Ovary (tissue), 9 donors: ENCODE results near the gene SLC38A3. TPM values are rescaled to one million over a fixed set of nuclear protein-coding genes. Genes with fewer than 3 reads are reported as not detected.

Source experiments
- DNase-seq, 5 donors: peaks; one replicate each; pipeline ENCODE4 v3.0.0-alpha.2; 2019 to 2020
- H3K27ac ChIP-seq, 2 donors: fragments of 200-600 bp; one replicate each; pipeline versions ENCODE4 v1.5.1 to v1.8.0; 2019 to 2022
- H3K27me3 ChIP-seq: fragments of 200-600 bp; one replicate; pipeline ENCODE4 v1.8.0; 2022
- H3K36me3 ChIP-seq: fragments of 200-600 bp; sonication (generic); one replicate; pipeline ENCODE4 v1.5.1; 2019
- H3K4me1 ChIP-seq: one replicate; pipeline ENCODE4 v1.8.1; 2013; ENCODE audit warnings: mild to moderate bottlenecking, moderate library complexity; ENCODE audit not compliant: insufficient read depth
- H3K4me3 ChIP-seq: fragments of 200-600 bp; sonication (generic); one replicate; pipeline ENCODE4 v1.5.1; 2017
- H3K9me3 ChIP-seq, 2 donors: fragments of 200-600 bp in 1 of 2; sonication (generic) in 1 of 2; one replicate each; pipeline versions ENCODE4 v1.5.1 to v1.8.1; 2013 to 2019; ENCODE audit warnings: mild to moderate bottlenecking in 1 of 2, moderate library complexity in 1 of 2
- EP300 ChIP-seq: sonication (generic); formaldehyde crosslinking; IDR thresholded peaks from one replicate; pipeline ENCODE4 v1.6.1; 2017; ENCODE audit warnings: antibody characterized with exemption
- POLR2A ChIP-seq: fragments of 450-650 bp; IDR thresholded peaks from one replicate; pipeline ENCODE4 v1.6.1; 2017; ENCODE audit warnings: antibody characterized with exemption, mild to moderate bottlenecking, moderate library complexity
- WGBS, 3 donors: extraction: QIAGEN DNeasy Blood & Tissue Kit in 1 of 3; methylation state at CpG; one replicate each; pipeline versions ENCODE4 v1.1.5 to v1.1.7; 2013 to 2017; 5-methylcytosine and 5-hydroxymethylcytosine counted together
- intact Hi-C, 4 donors: fragments of 100-400 bp; cut with DNase I; formaldehyde crosslinking; loops; one replicate each; pipeline versions ENCODE4 v1.11.0 to v1.15.1; 2022 to 2023
- polyA plus RNA-seq, 2 donors: library from polyadenylated mRNA; stranded (reverse); fragments of 200-250 nt in 1 of 2; fragments of 350-450 nt in 1 of 2; fragmentation: Illumina TruSeq in 1 of 2; extraction: RNeasy Lipid Tissue Mini Kit (QIAGEN cat#74804) in 1 of 2; gene quantifications; one replicate each; pipeline ENCODE4 v1.2.3, GENCODE V29; 2013 to 2014
- total RNA-seq, 7 donors: library from RNA; depleted of rRNA in 2 of 7; stranded (reverse); fragments of >200 nt in 2 of 7; fragmentation: NEBNext Ultra II Directional in 3 of 7; extraction: Animal tissue kit (Norgen Biotek cat#: 25700) in 3 of 7; gene quantifications; one replicate each; pipeline versions ENCODE4 v1.1.0 to v1.2.4, GENCODE V29; 2016 to 2023
- TF ChIP-seq, protein P1 (sequence below), 3 donors: fragments of 450-650 bp in 2 of 3; fragments of 200-600 bp in 1 of 3; IDR thresholded peaks; one replicate each; pipeline versions ENCODE4 v1.5.1 to v1.8.0; 2016 to 2022; ENCODE audit warnings: antibody characterized with exemption in 3 of 3, mild to moderate bottlenecking in 1 of 3
- donor health status: DM: no; HTN: no; CAD: no; lungs with moderate emphysema.
- donor health status: DM: no; HTN: no; CAD: no.
- donor health status: Bipolar disorder and iron deficiency.
- donor health status: DM: yes; HTN: yes; CAD: no.
- donor health status: DM: no; HTN: no; CAD: no.
- donor health status: DM: yes; HTN: yes; CAD: no.

SLC38A3 gene
- total and polyA plus RNA-seq, 9 donors = 1.6 to 10.9 (median 7.7) TPM

DNA sequence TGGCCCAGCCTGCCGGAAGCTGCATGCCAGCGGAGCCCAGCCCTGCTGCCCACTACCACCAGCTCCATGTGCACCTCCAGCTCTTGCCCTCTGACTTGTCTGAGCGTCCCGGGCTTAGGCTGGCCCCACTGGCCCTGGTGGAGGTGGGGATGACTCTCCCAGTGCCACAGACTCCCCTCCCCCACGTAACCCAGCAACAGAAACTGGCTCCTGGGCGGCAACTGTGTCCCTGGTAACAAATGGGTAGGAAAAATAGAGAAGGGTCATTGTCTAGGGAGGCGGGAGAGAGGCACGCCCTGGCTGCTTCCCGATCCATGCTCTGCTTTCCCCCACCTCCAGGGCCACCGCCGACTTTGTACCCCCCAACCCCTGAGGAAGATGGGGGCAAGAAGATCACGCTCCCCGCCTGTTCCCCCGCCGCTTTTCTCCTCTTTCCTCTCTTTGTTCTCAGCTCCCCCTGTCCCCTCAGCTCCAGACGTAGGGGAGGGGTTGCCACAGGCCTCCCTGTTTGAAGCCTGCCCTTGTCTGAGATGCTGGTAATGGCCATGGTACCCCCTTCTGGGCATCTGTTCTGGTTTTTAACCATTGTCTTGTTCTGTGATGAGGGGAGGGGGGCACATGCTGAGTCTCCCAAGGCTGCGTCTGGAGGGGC is 53.1 kb downstream of the SLC38A3 start:
- Histone ChIP-seq H3K4me3 (no peak overlapping the region), H3K27me3 (no peaks in the 10 kb centered on the region), H3K4me1 (peaks cover 15% of the 10 kb centered on the region), H3K27ac (no peak overlapping the region), H3K9me3 (no peaks in the 10 kb centered on the region), H3K36me3 (no peaks in the 10 kb centered on the region)
- peak in 2 of 5 donors; percentile 28 to 40 for DNase-seq
- 91 to 93% (median 92%) methylated on average over 17 of the region's 17 CpGs for WGBS, 3 donors
- TF ChIP-seq, protein P1, sequence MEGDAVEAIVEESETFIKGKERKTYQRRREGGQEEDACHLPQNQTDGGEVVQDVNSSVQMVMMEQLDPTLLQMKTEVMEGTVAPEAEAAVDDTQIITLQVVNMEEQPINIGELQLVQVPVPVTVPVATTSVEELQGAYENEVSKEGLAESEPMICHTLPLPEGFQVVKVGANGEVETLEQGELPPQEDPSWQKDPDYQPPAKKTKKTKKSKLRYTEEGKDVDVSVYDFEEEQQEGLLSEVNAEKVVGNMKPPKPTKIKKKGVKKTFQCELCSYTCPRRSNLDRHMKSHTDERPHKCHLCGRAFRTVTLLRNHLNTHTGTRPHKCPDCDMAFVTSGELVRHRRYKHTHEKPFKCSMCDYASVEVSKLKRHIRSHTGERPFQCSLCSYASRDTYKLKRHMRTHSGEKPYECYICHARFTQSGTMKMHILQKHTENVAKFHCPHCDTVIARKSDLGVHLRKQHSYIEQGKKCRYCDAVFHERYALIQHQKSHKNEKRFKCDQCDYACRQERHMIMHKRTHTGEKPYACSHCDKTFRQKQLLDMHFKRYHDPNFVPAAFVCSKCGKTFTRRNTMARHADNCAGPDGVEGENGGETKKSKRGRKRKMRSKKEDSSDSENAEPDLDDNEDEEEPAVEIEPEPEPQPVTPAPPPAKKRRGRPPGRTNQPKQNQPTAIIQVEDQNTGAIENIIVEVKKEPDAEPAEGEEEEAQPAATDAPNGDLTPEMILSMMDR (IDR thresholded peaks at IDR 0.05) = no peak
- TF ChIP-seq POLR2A = no peak
- TF ChIP-seq EP300 = no peak
- intact Hi-C loops = loop anchor here in 1 of 4 donors (2.0 kb wide), 1 partner anchor 17 kb away; no protein-coding TSS in a partner anchor

DNA sequence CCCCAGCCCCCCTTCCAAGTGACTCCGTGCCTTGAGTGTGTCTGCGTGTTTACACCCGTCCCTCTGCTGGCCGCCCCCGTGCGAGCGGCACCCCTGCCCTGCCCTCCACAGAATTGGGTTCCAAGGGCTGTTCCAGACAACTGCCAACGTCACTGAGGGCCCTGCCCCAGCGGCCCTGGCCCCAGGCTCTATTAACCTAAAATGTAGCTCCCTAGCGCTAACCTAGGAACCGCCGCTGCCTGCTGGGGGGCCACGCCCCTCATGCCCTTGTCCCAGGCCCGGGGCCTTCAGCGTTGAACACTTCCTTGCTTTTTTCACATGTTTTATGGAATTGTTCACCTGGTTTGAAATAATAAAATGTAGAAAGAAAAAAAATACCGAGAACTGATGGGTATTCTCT is 53.9 kb downstream of the SLC38A3 start:
- Histone ChIP-seq H3K9me3 (no peaks in the 10 kb centered on the region), H3K27me3 (no peaks in the 10 kb centered on the region), H3K4me3 (no peak overlapping the region), H3K27ac (peak overlapping the region; percentile 97 to 99), H3K36me3 (no peaks in the 10 kb centered on the region), H3K4me1 (peaks cover 17% of the 10 kb centered on the region)
- DNase-seq = peak in 2 of 5 donors; percentile 41 to 50
- intact Hi-C loops = loop anchor here in 1 of 4 donors (2.0 kb wide), 1 partner anchor 16 kb away; no protein-coding TSS in a partner anchor
- 82 to 86% (median 83%) methylated on average over 16 of the region's 16 CpGs for WGBS, 3 donors
- TF ChIP-seq POLR2A = no peak
- no peak for TF ChIP-seq EP300
- TF ChIP-seq, protein P1 (IDR thresholded peaks at IDR 0.05) = no peak

DNA sequence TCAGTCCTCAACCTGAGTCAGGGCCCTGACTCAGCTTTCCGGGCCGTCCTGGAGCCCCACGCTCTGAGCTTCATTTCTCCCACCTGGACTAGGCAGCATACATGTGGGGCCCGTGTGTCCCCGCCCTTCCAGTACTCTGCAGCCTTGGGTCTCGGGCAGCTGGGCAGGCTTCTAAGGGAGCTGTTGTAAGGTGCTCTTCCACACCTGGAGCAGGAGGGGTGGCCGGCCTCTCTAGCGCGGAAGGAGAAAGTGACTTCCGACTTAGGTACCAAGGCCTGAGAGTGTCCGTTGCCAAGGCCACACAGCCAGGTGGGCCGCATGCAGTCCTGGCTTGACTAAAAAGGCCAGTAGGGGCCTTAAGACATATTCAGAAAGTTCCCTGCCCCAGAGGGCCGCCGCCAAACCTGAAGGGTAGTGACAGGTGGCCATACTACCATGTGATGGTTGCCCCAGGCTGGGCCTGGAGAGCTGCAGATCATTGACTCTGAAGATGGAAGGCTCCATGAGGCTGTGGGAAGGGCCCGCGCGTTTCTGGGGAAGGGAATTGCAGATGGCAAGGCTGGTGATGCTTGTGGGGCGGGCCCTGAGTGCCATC is 54.5 kb downstream of the SLC38A3 start:
- intact Hi-C loops = loop anchor here in 1 of 4 donors (2.0 to 10.0 kb wide), 2 partner anchors 15 to 65 kb away; partner anchors contain the start of genes HYAL2 and TUSC2

More for the DNA sequence above, 54.5 kb downstream of the SLC38A3 start:
- no peaks in the 10 kb centered on the region for H3K27me3 ChIP-seq
- no peaks in the 10 kb centered on the region for H3K36me3 ChIP-seq
- H3K9me3 ChIP-seq = no peaks in the 10 kb centered on the region
- peaks cover 17% of the 10 kb centered on the region for H3K4me1 ChIP-seq
- no peak overlapping the region for H3K4me3 ChIP-seq
- TF ChIP-seq EP300 (no peak), POLR2A (no peak)
- TF ChIP-seq, protein P1 (IDR thresholded peaks at IDR 0.05) = no peak
- DNase-seq = peak in 1 of 5 donors; percentile 54
- H3K27ac ChIP-seq = peak overlapping the region; percentile 97 to 99
- 52 to 56% (median 53%) methylated on average over 18 of the region's 18 CpGs for WGBS, 3 donors
